Left cardiac atrium (tissue), 4 donors: ENCODE results near the gene PKNOX2. TPM values are rescaled to one million over a fixed set of nuclear protein-coding genes. Genes with fewer than 3 reads are reported as not detected.

Experiments used
- ATAC-seq, 2 donors: fragments of 200-7000 bp; cut with Tn5 transposase; one replicate each; pipeline ENCODE4 v1.9.1; 2020; ENCODE audit warnings: mild to moderate bottlenecking in 2 of 2, moderate library complexity in 2 of 2
- DNase-seq: peaks from one replicate; pipeline ENCODE4 v3.0.0-alpha.2; 2020
- intact Hi-C, 2 donors: fragments of 100-400 bp; cut with DNase I; formaldehyde crosslinking; loops; one replicate each; pipeline versions ENCODE4 v1.14.1 to v1.15.1; 2022 to 2023
- total RNA-seq, 2 donors: library from RNA; stranded (reverse); fragmentation: NEBNext Ultra II Directional; extraction: Animal tissue kit (Norgen Biotek cat#: 25700); gene quantifications; one replicate each; pipeline ENCODE4 v1.2.1, GENCODE V29; 2021
- donor health status: DM: no; HTN: yes; CAD: no.
- donor health status: DM: no; HTN: yes; CAD: no; lungs with severe emphysema.
- donor health status: DM: yes; HTN: yes; CAD: no.
- donor health status: Dilated cardiomyopathy.

The PKNOX2 gene
- total RNA-seq, 2 donors from 2014 or later, result 13.8 to 14.4 TPM

GRCh38 chr11:125148743-125149142 is 15.8 kb upstream of the PKNOX2 start:
- DNase-seq (no peak), ATAC-seq (no peak)
- intact Hi-C loops, result no loop called here

GRCh38 chr11:125153837-125154236 is 10.7 kb upstream of the PKNOX2 start:
- no peak for DNase-seq
- intact Hi-C loops, result no loop called here
- no peak for ATAC-seq

- intact Hi-C loops, result no loop called here
- ATAC-seq (no peak), DNase-seq (no peak)
Measured at GRCh38 chr11:125154378-125155099, 10.0 kb upstream of the PKNOX2 start.

GRCh38 chr11:125155100-125155444 is 9.5 kb upstream of the PKNOX2 start:
- DNase-seq (no peak), ATAC-seq (no peak)
- intact Hi-C loops, result no loop called here

- no peak for DNase-seq
- ATAC-seq, result no peak
- intact Hi-C loops, result no loop called here
Measured at GRCh38 chr11:125155767-125156166, 8.8 kb upstream of the PKNOX2 start.

- DNase-seq (no peak), ATAC-seq (no peak)
- intact Hi-C loops, result no loop called here
Measured at GRCh38 chr11:125156346-125157117, 8.0 kb upstream of the PKNOX2 start.

GRCh38 chr11:125157118-125157733 is 7.3 kb upstream of the PKNOX2 start:
- no peak for ATAC-seq
- no peak for DNase-seq
- intact Hi-C loops, result no loop called here

GRCh38 chr11:125157953-125158680 is 6.4 kb upstream of the PKNOX2 start:
- ATAC-seq, result no peak
- intact Hi-C loops, result no loop called here
- no peak for DNase-seq

GRCh38 chr11:125162743-125163142 is 1.8 kb upstream of the PKNOX2 start:
- DNase-seq, result no peak
- no peak for ATAC-seq
- intact Hi-C loops, result loop anchor here in 1 of 2 donors (10.0 kb wide), 1 partner anchor 242 kb away; no protein-coding TSS in a partner anchor

- DNase-seq, result no peak
- intact Hi-C loops, result loop anchor here (2.0 to 10.0 kb wide), 2 partner anchors 185 to 241 kb away; no protein-coding TSS in a partner anchor
- no peak for ATAC-seq
Measured at GRCh38 chr11:125163431-125164063, 1.0 kb upstream of the PKNOX2 start.

- ATAC-seq (no peak), DNase-seq (no peak)
- intact Hi-C loops, result loop anchor here (2.0 to 10.0 kb wide), 2 partner anchors 185 to 241 kb away; no protein-coding TSS in a partner anchor
Measured at GRCh38 chr11:125164091-125164421, 495 bp upstream of the PKNOX2 start.

- ATAC-seq, result peak; percentile 7 to 14
- intact Hi-C loops, result loop anchor here (2.0 to 10.0 kb wide), 2 partner anchors 184 to 240 kb away; no protein-coding TSS in a partner anchor
- DNase-seq, result no peak
Measured at GRCh38 chr11:125165111-125165842, 726 bp downstream of the PKNOX2 start.

- intact Hi-C loops, result loop anchor here (2.0 to 10.0 kb wide), 2 partner anchors 183 to 239 kb away; no protein-coding TSS in a partner anchor
- ATAC-seq (peak; percentile 5 to 9), DNase-seq (peak; percentile 52)
Measured at GRCh38 chr11:125165843-125166763, 1.6 kb downstream of the PKNOX2 start.

GRCh38 chr11:125166764-125167291 is 2.3 kb downstream of the PKNOX2 start:
- ATAC-seq, result no peak
- intact Hi-C loops, result loop anchor here in 1 of 2 donors (10.0 kb wide), 1 partner anchor 238 kb away; no protein-coding TSS in a partner anchor
- no peak for DNase-seq

GRCh38 chr11:125167292-125167953 is 2.9 kb downstream of the PKNOX2 start:
- peak in 1 of 2 donors; percentile 4 for ATAC-seq
- intact Hi-C loops, result loop anchor here in 1 of 2 donors (10.0 kb wide), 1 partner anchor 237 kb away; no protein-coding TSS in a partner anchor
- peak; percentile 64 for DNase-seq
